CD4-positive, alpha-beta T cell treated with Interferon gamma for 1 hour (primary cell): ENCODE measurements around the gene BTAF1.
"Not testable (repeated sequence)": the region's sequence is repeated elsewhere in the genome, so short reads cannot be mapped to it uniquely, and the experiment has no call there.

Source experiments
- DNase-seq: peaks from one replicate; pipeline ENCODE4 v3.0.0-alpha.2; 2020

The BTAF1 gene

GRCh38 chr10:91980319-91980718 is 56.7 kb downstream of the BTAF1 start:
- DNase-seq = no peak

GRCh38 chr10:91983416-91983815 is 59.8 kb downstream of the BTAF1 start:
- DNase-seq = no peak

GRCh38 chr10:91987397-91988037 is 63.9 kb downstream of the BTAF1 start:
- DNase-seq = no peak

DNA sequence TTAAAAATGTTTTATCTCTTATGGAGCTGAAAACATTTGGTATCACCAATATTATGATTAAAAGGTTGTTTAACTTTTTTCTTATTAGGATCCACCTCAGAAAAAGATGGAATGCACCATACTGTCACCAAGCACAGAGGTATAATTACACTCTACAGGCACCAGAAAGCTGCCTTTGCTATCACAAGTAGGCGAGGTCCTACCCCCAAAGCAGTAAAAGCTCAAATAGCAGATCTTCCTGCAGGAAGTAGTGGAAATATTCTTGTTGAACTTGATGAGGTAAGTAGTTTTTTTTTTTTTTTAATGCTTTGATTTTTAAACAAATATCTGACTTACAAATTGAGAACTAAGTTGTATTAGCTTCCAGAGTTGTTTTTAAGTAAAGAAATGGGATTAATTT is 68.5 kb downstream of the BTAF1 start:
- DNase-seq = no peak

GRCh38 chr10:91996266-91996665 is 72.7 kb downstream of the BTAF1 start:
- DNase-seq = no peak

DNA sequence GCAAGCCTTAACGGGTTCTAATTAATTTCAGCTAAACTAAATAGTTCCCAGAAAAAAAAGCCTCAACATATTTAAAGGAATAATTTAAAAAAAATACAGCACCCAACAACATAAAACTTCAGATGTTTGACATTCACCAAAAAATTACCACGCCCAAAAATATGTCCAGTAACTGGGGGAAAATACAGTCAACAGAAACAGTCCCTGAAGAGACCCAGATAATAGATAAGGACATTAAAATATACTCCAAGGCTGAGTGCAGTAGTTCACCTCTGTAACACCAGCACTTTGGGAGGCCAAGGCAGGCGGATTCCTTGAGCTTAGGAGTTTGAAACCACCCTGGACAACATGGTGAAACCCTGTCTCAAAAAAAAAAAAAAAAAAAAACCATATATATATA is 78.0 kb downstream of the BTAF1 start:
- DNase-seq = no peak

DNA sequence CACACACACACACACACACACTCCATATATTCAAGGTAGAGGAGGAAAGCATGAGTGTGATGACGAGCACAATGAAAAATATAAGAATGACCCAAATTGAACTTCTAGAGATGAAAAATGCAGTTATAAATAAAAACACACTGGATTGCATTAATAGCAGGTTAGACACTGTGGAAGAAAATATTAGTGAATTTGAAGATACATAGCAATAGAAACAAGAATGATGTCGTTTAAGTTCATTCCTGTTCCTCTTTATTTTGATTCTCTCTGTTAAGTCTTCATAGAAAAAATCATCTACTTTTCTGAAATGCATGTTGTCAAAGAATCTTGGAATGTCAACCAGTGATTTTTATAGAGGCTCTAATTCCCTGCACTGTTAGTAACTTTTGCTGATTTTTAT is 78.4 kb downstream of the BTAF1 start:
- no peak for DNase-seq

DNA sequence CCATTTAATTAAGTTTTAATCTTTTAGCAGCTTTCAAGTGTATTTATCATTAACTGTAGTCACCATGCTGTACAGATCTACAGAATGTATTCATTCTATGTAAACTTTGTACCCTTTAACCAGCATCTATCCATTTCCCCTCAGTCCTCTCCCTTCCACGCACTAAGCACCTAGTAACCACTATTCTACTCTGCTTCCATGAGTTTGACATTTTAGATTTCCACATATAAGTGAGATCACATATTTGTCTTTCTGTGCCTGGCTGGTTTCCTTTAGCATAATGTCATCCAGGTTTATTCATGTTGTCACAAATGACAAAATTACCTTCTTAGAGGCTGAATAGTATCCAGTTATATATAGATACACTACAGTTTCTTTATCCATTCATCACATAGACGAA is 79.7 kb downstream of the BTAF1 start:
- no peak for DNase-seq

DNA sequence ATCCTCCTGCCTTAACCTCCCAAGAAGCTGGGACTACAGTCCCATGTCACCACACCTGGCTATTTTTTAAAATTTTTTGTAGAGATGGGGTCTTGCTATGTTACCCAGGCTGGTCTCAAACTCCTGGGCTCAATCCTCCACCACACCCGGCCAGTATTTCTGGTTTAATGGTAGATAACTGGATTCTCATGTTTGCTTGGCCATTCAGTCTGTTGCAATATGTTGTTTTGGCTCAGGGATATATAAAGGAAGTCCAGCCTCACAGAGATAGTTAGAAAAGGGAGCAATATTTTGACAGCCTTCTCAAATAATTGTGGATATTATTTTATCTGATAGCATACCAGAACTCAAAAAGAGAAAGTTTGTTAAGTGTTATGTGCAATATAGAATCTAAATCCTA is 82.4 kb downstream of the BTAF1 start:
- DNase-seq = no peak

DNA sequence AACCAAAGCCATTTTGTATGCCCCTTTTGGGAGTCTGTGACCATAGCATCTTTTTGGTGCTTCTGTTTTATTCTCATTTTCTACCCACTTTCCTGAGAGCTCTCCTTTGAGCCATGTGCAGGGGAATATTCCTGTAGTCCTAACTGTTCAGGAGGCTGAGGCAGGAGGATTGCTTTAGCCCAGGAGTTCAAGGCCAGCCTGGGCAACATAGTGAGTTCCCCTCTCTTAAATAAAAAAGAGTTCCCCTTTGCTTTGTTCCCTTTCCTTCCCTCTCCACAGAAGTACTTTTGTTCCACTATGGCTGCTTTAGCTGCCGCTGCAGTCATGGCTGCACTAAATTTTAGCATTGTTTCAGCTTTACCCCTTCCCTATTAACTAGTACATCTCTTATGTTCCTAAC is 85.9 kb downstream of the BTAF1 start:
- DNase-seq = no peak

DNA sequence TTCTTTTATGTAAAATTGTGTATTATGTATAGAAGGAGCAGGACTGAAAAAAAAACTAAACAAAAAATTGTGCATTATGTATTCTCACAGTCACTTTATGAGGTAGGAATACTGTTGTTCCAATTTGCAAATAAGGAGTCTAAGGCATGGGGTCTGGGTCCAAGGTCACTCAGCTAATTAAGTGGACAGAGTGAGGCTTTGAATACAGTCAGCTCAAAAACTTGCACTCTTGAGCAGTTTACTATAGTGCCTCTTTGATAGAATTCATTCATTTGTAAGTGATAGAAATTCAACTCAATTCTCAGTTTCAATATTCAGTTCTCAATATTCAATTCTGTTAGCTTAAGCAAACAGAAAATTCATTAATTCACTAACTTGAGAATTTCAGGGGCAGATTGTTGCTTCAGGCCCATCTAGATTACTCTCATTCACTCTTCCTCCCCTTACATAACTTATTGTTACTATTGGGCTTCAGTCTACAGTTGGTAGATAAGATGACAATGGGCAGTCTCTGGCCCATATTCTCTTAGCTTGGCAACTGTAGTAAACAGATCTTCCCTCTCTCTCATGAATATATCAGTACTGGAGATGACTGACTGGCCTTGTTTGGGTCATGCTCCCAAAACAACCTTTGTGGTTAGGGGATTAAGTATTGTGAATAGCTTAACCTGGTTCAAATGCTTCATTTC is 86.6 kb downstream of the BTAF1 start:
- no peak for DNase-seq

DNA sequence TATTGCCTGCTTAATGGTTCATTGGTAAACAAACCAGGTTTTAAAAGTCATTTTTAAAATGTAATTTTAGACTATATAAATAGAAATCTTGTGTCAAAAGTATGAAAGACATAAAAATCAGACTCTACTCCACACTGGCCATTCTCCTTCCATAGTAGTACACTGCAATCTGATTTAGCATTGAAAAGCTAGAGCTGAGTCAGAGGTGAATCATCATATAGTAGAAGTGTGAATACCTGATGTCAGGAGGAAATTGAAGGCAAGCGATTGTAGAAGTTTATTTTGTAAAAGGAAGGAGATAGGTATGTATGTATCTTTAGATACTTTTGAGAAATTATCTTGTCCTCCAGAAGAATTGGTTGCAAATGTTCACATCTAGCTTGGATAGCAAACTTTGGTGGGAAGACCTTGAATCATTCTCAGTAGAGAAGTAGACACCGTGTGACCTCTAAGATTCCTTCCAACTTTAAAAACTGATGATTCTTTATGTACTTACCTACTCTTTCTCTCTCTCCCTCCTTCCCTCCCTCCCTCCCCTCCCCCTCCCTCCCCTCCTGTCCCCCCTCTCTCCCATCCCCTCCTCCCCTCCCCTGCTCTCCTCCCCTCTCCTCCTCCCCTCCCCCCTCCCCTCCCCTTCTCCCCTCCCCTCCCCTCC is 88.1 kb downstream of the BTAF1 start:
- no peak for DNase-seq

DNA sequence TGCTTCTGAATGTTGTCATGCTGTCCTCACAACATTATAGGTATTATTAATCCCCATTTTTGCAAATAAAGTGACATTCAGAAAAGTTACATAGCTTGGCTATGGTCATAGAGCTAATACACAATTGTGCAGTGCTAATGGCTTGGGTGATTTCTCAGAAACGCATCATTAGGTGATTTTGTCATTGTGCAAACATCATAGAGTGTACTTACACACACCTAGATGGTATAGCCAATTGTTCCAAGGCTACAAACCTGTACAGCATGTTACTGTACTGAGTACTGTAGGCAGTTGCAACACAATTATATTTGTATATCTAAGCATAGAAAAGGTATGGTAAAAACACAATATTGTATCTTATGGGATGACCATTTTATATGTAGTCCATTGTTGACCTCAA is 91.0 kb downstream of the BTAF1 start:
- DNase-seq = no peak

DNA sequence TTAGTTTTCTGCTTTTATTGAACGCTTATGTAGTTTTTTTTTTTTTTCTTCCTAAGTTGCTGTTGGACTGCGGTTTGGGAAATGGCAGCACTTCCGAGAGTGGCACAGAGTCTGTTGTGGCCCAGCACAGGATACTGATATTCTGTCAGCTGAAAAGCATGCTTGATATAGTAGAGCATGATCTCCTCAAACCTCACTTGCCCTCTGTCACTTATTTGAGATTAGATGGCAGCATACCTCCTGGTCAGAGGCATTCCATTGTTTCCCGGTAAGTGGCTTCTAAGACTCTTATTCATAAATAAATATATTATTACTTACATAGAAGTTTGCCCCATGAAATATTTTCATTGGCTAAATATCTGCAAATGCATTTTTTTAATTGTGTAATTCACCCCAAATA is 101.1 kb downstream of the BTAF1 start:
- no peak for DNase-seq

DNA sequence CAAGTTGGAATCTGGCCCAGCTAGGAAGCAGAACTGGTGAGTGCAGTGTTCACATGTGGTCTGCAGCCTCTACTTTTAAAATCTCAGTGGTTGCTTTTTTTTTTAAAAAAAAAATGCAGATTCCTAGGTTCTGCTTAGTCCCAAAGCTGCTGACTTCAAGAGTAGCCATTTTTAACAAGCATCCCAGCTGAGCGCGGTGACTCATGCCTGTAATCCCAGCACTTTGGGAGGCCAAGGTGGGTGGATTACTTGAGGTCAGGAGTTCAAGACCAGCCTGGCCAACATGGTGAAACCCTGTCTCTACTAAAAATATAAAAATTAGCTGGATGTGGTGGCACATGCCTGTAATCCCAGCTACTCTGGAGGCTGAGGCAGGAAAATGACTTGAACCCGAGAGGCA is 101.8 kb downstream of the BTAF1 start:
- DNase-seq = not testable (repeated sequence)

DNA sequence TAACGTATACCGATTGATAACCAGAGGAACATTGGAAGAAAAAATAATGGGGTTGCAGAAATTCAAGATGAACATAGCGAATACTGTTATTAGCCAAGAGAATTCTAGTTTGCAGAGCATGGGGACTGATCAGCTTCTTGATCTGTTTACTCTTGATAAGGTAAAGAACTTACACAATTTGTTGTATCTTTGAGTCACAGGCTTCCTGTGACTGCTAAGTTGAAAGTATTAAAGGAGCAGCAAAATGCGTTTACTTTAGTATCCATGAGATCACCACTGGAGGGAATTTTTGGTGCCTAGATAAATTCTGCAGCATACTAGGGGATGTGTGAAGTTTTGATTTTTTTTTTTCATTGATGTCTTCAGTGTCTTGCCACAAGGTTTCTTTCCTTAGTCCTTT is 103.6 kb downstream of the BTAF1 start:
- no peak for DNase-seq

DNA sequence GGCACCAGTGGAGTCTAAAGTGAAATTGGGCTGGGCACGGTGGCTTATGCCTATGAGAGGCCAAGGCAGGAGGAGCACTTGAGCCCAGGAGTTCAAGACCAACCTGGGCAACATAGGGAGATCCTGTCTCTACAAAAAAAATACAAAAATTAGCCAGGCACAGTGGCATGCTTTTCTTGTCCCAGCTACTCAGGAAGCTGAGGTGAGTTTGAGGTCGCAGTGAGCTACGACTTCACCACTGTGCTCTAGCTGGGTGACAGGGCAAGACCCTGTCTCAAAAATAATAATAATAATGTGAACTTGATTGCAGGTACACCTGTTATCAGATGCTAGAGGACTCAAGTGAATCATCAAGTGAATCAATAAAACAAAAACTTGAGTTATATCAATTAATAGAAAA is 108.0 kb downstream of the BTAF1 start:
- no peak for DNase-seq

GRCh38 chr10:92033070-92033469 is 109.5 kb downstream of the BTAF1 start:
- not testable (repeated sequence) for DNase-seq

GRCh38 chr10:92038949-92039348 is 115.4 kb downstream of the BTAF1 start:
- DNase-seq = no peak

DNA sequence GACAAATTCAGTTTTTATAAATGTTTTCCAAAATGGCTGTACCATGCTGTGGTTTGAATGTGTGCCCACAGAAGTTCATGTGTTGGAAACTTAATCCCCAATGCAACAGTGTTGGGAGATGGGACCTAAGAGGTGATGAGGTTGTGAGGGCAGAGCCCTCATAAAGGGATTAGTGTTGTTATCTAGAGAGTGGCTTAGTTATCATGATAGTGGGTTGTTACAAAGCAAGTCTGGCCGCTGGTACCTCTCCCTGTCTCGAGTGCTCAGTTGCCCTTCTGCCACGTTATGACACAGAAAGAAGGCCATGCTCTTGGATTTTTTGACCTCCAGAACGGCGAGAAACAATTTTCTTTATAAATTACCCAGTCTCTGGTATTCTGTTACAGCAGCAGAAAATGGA is 119.0 kb downstream of the BTAF1 start:
- DNase-seq = no peak

GRCh38 chr10:92045641-92046106 is 122.1 kb downstream of the BTAF1 start:
- no peak for DNase-seq

DNA sequence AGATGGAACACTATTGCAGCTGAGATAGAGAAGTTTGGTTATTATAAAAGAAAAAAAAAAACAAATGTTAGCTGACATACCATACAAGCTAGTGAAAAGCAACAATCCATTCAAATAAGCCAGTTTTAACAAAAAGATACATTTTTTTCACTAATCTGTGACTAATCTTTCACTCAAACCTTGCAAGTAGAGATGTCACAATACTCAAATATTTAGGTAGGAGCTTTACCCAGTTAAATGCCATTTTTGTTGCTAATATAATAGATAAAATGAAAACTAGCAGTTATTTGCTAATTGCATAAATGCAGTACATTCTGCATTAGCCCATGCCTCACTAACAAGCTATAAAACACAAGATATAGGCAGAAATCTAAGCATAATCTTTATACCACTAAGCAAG is 123.6 kb downstream of the BTAF1 start:
- DNase-seq = no peak

DNA sequence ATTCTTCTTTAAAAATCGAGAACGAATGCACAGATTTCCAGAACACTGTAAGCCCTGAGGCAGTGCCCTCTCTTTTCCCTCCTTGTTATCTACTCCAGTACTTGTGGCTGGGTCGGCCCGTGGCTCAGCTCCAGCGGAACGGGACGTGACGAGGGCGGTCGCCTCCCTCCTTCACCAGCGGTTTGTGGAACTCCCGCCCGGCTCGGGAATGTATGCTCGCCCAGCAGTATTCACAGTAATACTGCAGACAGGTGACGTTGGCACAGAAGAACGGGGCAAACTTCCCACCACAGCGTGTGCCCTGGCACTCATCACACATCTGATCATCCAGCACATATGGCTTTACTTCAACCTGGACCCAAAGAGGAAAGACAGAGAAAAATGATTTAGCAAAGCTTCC is 128.5 kb downstream of the BTAF1 start:
- DNase-seq = no peak

DNA sequence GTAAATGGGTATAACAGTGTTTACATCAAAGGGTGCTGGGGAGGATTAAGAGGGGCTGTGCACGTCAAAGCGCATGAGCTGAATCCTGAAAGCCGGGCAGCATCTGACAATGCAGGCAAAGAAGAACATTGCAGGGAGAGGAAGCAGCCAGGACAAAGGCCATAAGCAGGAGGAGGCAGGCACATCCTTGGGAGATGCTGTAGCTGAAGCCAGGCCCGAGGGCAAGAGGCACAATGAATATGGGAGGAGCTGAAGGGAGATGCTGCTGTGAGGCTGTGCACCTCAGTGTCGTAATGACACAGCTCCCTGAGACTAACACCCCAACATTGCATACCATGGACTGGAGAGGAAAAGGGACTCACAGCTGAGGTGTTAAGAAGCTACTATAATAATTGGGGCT is 129.2 kb downstream of the BTAF1 start:
- no peak for DNase-seq
